GM12878 (cell line): ENCODE data around the gene COL23A1.

Experiments used
- CEBPB ChIP-seq, 2 experiments: fragments of 150-350 bp in 1 of 2; IDR thresholded peaks; 2 replicates each; pipeline ENCODE4 v1.6.1; 2012 to 2014; ENCODE audit warnings: low read depth in 2 of 2, low read length in 2 of 2, borderline replicate concordance in 1 of 2, inconsistent platforms in 1 of 2
- CREM ChIP-seq: IDR thresholded peaks from 2 replicates; pipeline ENCODE4 v1.6.1; 2014; ENCODE audit warnings: antibody characterized with exemption, low read depth
- EGR1 ChIP-seq, 2 experiments: IDR thresholded peaks; 1 replicate in 1 of 2; 2 replicates in 1 of 2; pipeline ENCODE4 v1.6.1; 2011 to 2012; ENCODE audit warnings: low read depth in 2 of 2, low read length in 2 of 2, borderline replicate concordance in 1 of 2, mild to moderate bottlenecking in 1 of 2, moderate library complexity in 1 of 2
- NR2C1 ChIP-seq: fragments of 450-650 bp; IDR thresholded peaks from 2 replicates; pipeline ENCODE4 v1.6.1; 2017; ENCODE audit warnings: antibody characterized with exemption, mild to moderate bottlenecking, moderate library complexity
- NR2C2 ChIP-seq: IDR thresholded peaks from 2 replicates; pipeline ENCODE4 v1.6.1; 2011; ENCODE audit warnings: borderline replicate concordance, low read depth; ENCODE audit not compliant: control insufficient read depth, insufficient read length
- SRF ChIP-seq, 2 experiments: IDR thresholded peaks; 2 replicates each; pipeline ENCODE4 v1.6.1; 2011; ENCODE audit warnings: low read depth in 2 of 2, low read length in 2 of 2, mild to moderate bottlenecking in 1 of 2, moderate library complexity in 1 of 2
- YY1 ChIP-seq: IDR thresholded peaks from 2 replicates; pipeline ENCODE4 v1.6.1; 2011; ENCODE audit warnings: low read depth, mild to moderate bottlenecking, low read length
- TF ChIP-seq, protein P1 (sequence below): fragments of 450-650 bp; IDR thresholded peaks from 2 replicates; pipeline ENCODE4 v1.6.1; 2017; ENCODE audit warnings: mild to moderate bottlenecking, low read depth, inconsistent platforms; ENCODE audit not compliant: poor library complexity, severe bottlenecking
- TF ChIP-seq, protein P2 (sequence below), 3 experiments: IDR thresholded peaks in 2 of 3; conservative IDR thresholded peaks in 1 of 3; 2 replicates each; pipeline ENCODE4 v1.5.1; 2011; ENCODE audit warnings: low read depth in 3 of 3, low read length in 3 of 3, mild to moderate bottlenecking in 3 of 3, control low read depth in 2 of 3, moderate library complexity in 2 of 3, inconsistent platforms in 1 of 3, mixed read lengths in 1 of 3; ENCODE audit not compliant: control insufficient read depth in 2 of 3, insufficient read depth in 1 of 3; ENCODE audit errors: extremely low read depth in 1 of 3
- TF ChIP-seq, protein P3 (sequence below): IDR thresholded peaks from 2 replicates; pipeline ENCODE4 v1.6.1; 2012; ENCODE audit warnings: low read depth, low read length, improper control_type of control experiment
- TF ChIP-seq, protein P4 (sequence below): IDR thresholded peaks from 2 replicates; pipeline ENCODE4 v1.6.1; 2011; ENCODE audit warnings: low read depth, low read length, improper control_type of control experiment, borderline replicate concordance

DNA sequence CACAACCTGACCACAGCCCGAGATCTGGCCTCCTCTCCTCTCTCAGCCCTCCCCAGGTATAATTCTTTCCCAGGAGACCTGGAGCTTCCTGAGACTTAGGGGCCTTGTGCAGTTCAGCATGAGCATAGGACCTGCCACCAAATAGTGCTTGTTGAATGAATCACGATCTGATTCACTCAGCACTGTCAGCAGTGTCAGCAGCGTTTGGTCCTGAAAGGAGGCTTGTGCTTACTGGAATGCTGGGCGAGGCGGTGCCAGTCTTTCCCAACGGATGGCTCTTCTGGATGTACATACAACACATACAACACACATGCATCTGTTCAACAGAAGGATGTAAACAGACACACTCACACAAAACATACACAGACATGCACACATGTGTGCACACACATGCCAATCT, 173.3 kb downstream of the COL23A1 start:
- TF ChIP-seq, protein P1, sequence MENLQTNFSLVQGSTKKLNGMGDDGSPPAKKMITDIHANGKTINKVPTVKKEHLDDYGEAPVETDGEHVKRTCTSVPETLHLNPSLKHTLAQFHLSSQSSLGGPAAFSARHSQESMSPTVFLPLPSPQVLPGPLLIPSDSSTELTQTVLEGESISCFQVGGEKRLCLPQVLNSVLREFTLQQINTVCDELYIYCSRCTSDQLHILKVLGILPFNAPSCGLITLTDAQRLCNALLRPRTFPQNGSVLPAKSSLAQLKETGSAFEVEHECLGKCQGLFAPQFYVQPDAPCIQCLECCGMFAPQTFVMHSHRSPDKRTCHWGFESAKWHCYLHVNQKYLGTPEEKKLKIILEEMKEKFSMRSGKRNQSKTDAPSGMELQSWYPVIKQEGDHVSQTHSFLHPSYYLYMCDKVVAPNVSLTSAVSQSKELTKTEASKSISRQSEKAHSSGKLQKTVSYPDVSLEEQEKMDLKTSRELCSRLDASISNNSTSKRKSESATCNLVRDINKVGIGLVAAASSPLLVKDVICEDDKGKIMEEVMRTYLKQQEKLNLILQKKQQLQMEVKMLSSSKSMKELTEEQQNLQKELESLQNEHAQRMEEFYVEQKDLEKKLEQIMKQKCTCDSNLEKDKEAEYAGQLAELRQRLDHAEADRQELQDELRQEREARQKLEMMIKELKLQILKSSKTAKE, result no peak
- TF ChIP-seq NR2C1, result no peak
- TF ChIP-seq CEBPB (IDR thresholded peaks at IDR 0.05; ENCODE audit: borderline replicate concordance in 1 of 2, low read depth in 2 of 2, low read length in 2 of 2), result no peak
- no peak for TF ChIP-seq YY1
- TF ChIP-seq, protein P2, sequence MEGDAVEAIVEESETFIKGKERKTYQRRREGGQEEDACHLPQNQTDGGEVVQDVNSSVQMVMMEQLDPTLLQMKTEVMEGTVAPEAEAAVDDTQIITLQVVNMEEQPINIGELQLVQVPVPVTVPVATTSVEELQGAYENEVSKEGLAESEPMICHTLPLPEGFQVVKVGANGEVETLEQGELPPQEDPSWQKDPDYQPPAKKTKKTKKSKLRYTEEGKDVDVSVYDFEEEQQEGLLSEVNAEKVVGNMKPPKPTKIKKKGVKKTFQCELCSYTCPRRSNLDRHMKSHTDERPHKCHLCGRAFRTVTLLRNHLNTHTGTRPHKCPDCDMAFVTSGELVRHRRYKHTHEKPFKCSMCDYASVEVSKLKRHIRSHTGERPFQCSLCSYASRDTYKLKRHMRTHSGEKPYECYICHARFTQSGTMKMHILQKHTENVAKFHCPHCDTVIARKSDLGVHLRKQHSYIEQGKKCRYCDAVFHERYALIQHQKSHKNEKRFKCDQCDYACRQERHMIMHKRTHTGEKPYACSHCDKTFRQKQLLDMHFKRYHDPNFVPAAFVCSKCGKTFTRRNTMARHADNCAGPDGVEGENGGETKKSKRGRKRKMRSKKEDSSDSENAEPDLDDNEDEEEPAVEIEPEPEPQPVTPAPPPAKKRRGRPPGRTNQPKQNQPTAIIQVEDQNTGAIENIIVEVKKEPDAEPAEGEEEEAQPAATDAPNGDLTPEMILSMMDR (IDR thresholded peaks at IDR 0.05 in 2 of 3, conservative IDR thresholded peaks at IDR 0.05 in 1 of 3; ENCODE audit: control insufficient read depth in 2 of 3, extremely low read depth in 1 of 3, insufficient read depth in 1 of 3, low read depth in 3 of 3, low read length in 3 of 3), result no peak
- TF ChIP-seq NR2C2, result no peak
- no peak for TF ChIP-seq EGR1 (IDR thresholded peaks at IDR 0.05; ENCODE audit: borderline replicate concordance in 1 of 2, low read depth in 2 of 2, low read length in 2 of 2)
- TF ChIP-seq CREM, result no peak
- TF ChIP-seq SRF (IDR thresholded peaks at IDR 0.05; ENCODE audit: low read depth in 2 of 2, low read length in 2 of 2), result no peak
- TF ChIP-seq, protein P3, sequence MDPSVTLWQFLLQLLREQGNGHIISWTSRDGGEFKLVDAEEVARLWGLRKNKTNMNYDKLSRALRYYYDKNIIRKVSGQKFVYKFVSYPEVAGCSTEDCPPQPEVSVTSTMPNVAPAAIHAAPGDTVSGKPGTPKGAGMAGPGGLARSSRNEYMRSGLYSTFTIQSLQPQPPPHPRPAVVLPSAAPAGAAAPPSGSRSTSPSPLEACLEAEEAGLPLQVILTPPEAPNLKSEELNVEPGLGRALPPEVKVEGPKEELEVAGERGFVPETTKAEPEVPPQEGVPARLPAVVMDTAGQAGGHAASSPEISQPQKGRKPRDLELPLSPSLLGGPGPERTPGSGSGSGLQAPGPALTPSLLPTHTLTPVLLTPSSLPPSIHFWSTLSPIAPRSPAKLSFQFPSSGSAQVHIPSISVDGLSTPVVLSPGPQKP, result no peak
- TF ChIP-seq, protein P4, sequence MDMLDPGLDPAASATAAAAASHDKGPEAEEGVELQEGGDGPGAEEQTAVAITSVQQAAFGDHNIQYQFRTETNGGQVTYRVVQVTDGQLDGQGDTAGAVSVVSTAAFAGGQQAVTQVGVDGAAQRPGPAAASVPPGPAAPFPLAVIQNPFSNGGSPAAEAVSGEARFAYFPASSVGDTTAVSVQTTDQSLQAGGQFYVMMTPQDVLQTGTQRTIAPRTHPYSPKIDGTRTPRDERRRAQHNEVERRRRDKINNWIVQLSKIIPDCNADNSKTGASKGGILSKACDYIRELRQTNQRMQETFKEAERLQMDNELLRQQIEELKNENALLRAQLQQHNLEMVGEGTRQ, result no peak
